NCI-H446 (cell line): ENCODE measurements around the gene MTG2.
"Not testable (repeated sequence)": the region's sequence is repeated elsewhere in the genome, so short reads cannot be mapped to it uniquely, and the experiment has no call there.

ENCODE experiments used
- DNase-seq, 2 experiments: peaks; one replicate each; lab custom pipeline; 2025; lab: John Stamatoyannopoulos, UW

Gene MTG2

DNA sequence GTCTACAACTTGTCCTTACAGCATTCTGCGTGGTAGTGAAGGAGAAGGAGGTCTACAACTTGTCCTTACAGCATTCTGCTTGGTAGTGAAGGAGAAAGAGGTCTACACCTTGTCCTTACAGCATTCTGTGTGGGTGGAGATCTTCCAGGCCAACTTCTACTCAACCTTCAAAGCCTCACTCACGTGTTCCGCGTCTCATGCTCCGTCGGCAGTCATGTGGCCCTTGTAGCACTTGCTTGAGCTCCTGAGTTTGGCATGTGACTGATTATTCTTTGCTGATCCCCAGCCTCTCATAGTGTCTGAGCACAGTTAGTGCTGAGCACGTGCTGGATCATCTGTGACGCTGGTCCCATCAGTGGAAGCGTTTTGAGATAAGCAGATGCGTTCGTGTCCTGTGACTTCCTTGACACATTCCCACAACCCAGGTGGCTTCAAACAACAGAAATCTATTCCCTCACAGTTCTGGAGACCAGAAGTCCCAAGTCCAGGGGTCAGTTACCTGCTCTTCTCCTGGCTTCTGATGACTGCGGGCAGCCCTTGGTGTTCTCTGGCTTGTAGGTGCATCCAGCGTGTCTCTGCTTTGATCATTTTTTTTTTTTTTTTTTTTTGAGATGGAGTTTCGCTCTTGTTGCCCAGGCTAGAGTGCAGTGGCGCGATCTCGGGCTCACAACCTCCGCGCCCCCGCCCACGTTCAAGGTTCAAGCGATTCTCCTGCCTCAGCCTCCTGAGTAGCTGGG lies 36.6 kb upstream of the MTG2 start:
- no peak for DNase-seq

DNA sequence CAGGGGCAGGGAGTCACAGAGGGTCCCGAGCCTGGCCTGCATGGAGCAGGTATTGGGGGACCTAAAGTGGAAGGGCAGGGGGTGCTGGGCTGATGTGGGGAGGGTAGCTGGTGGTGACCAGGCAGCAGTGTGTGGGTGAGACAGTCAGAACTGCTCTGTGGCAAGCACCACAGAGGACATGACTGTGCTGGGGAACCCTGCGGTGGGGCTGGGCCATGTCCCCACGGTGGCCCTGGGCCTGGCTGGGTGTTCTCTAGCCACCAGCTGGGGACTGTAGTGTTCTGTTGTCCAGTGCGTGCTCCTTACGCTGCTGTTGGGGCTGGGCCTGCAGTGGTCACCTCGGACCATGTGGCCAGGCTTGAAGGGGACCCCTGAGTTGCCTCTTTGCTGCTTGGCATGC lies 35.7 kb upstream of the MTG2 start:
- DNase-seq = no peak

GRCh38 chr20:62147528-62147927 lies 35.3 kb upstream of the MTG2 start:
- no peak for DNase-seq

DNA sequence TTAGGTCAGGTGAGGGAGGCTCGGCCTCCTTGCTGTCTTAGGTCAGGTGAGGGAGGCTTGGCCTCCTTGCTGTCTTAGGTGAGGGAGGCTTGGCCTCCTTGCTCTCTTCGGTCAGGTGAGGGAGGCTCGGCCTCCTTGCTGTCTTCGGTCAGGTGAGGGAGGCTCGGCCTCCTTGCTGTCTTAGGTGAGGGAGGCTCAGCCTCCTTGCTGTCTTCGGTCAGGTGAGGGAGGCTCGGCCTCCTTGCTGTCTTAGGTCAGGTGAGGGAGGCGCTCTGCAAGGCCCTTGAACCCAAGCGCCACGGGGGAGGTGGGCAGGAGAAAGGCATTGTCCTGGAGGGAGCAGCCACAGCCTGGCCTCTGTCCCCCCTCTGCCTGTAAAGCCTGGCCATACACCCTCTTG lies 34.4 kb upstream of the MTG2 start:
- DNase-seq = not testable (repeated sequence)

- DNase-seq = no peak
Observed at GRCh38 chr20:62148908-62149314, 33.9 kb upstream of the MTG2 start.

- DNase-seq = no peak
Observed at GRCh38 chr20:62149532-62150309, 33.1 kb upstream of the MTG2 start.

DNA sequence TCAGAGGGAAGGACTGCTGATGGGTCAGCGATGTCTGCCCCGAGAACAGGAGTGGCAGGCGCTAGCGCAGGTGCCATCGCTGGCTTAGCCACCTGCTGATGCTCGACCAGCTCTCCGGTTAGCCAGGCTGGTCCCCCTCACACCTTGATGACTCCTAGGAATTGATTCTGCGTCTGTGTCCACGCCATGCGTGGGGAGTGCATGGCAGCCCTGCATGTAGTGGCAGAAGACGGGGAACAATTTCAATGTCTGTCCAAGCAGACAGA lies 32.6 kb upstream of the MTG2 start:
- DNase-seq = no peak

- no peak for DNase-seq
Observed at GRCh38 chr20:62151225-62151624, 31.6 kb upstream of the MTG2 start.

DNA sequence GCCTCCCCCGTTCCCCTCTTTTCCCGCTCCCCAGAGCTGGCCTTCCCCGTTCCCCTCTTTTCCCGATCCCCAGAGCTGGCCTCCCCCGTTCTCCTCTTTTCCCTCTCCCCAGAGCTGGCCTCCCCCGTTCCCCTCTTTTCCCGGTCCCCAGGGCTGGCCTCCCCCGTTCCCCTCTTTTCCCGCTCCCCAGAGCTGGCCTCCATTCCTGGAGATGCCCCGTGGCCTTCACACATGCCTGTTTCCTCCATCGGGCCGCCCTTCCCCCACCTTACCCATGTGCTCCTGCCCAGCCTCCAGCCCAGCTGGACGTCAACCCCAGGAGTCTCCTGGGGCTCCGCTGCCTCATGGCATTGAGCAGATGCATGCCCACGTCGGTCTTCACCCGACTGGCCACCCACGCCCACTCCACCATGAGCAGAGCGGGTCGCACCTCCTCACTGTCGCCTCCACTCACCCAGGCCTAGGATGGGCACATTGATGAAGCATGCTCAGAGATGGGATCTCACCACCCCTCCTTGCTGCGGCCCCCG lies 30.9 kb upstream of the MTG2 start:
- DNase-seq = no peak

GRCh38 chr20:62155428-62156253 lies 27.2 kb upstream of the MTG2 start:
- no peak for DNase-seq

- DNase-seq = no peak
Observed at GRCh38 chr20:62156254-62156556, 26.6 kb upstream of the MTG2 start.

- DNase-seq = no peak
Observed at GRCh38 chr20:62156592-62157386, 26.0 kb upstream of the MTG2 start.

GRCh38 chr20:62157387-62158087 lies 25.3 kb upstream of the MTG2 start:
- no peak for DNase-seq

GRCh38 chr20:62158088-62158400 lies 24.8 kb upstream of the MTG2 start:
- no peak for DNase-seq

GRCh38 chr20:62158541-62158940 lies 24.3 kb upstream of the MTG2 start:
- no peak for DNase-seq

DNA sequence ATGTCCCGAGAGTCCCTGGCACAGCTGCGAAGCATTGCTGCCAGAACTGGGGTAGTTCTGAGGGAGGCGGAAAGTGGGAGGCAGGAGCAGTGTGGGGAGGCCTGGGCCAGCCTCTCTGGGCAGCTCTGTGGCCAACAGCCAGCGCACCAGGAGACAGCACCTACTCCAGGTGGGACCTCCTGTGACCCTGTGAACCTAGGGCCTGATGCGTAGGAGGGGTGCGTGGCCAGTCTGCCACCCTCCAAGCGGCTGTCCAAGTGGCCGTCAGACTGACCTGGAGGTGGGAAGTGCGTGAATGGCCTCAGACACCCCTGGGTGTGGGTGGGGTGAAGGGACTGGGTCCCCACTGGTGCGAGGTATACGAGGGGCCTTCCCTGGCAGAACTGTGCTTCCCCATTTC lies 23.8 kb upstream of the MTG2 start:
- DNase-seq = no peak

DNA sequence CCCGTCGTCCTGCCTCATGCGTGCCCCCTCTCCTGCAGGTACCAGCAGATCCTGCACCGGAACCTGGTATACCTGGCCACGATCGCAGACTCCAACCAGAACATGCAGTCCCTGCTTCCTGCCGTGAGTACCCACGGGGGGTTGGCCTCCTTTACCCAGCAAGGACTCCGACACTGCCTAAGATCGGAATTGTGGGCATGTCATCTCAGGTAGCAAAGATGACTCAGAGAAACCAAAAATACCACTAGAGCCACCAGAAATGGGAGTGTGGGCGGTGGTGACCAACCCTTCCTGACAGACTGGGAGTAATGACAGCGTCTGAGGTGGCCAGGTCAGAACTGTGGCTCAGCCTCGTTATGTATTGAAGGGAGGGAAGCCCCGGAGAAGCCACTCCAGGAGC lies 23.0 kb upstream of the MTG2 start:
- DNase-seq = no peak

DNA sequence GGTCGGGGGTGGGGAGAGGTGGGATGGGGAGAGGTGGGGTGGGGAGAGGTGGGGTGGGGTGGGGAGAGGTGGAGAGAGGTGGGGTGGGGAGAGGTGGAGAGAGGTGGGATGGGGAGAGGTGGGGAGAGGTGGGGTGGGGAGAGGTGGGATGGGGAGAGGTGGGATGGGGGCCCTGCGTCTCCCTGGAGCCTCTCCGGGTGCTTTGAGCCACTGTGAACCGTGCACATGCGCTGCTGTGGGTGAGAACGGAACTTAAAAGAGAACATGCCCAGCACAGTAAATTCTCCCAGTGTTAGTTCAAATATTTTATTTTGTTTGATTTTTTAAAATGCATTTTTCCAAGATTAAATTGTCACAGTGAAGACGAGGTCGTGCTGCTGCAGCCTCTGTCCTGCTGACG lies 22.6 kb upstream of the MTG2 start:
- no peak for DNase-seq

- DNase-seq = no peak
Observed at GRCh38 chr20:62160876-62161275, 22.0 kb upstream of the MTG2 start.

GRCh38 chr20:62161347-62161746 lies 21.5 kb upstream of the MTG2 start:
- DNase-seq = no peak

- no peak for DNase-seq
Observed at GRCh38 chr20:62162765-62163484, 19.9 kb upstream of the MTG2 start.
